Thymus (tissue), 14 donors: ENCODE data around the gene PGBD5. TPM values are rescaled to one million over a fixed set of nuclear protein-coding genes. Genes with fewer than 3 reads are reported as not detected.
A peak's percentile ranks its signal among the peaks of the same experiment; 100 is the strongest.
"Not testable (repeated sequence)": the region's sequence is repeated elsewhere in the genome, so short reads cannot be mapped to it uniquely, and the experiment has no call there.

Experiments
- DNase-seq, 9 donors: peaks; one replicate each; pipeline ENCODE4 v3.0.0-alpha.2; 2013; ENCODE audit warnings: low spot score in 9 of 9, low read depth in 6 of 9, missing footprints in 1 of 9
- H3K27ac ChIP-seq, 2 donors: one replicate each; pipeline ENCODE4 v1.5.1; 2013; ENCODE audit warnings: control low read depth in 1 of 2, low read depth in 1 of 2, low read length in 1 of 2, mild to moderate bottlenecking in 1 of 2, moderate library complexity in 1 of 2
- H3K27me3 ChIP-seq, 2 donors: one replicate each; pipeline ENCODE4 v1.5.1; 2013; ENCODE audit warnings: low read length in 1 of 2; ENCODE audit not compliant: control insufficient read depth in 2 of 2, insufficient read depth in 1 of 2
- H3K36me3 ChIP-seq, 2 donors: one replicate each; pipeline ENCODE4 v1.5.1; 2013; ENCODE audit warnings: low read length in 1 of 2, mild to moderate bottlenecking in 1 of 2, moderate library complexity in 1 of 2; ENCODE audit not compliant: control insufficient read depth in 2 of 2, insufficient read depth in 2 of 2
- H3K4me1 ChIP-seq, 2 donors: one replicate each; pipeline ENCODE4 v1.5.1; 2013; ENCODE audit warnings: low read length in 2 of 2; ENCODE audit not compliant: control insufficient read depth in 2 of 2, insufficient read depth in 2 of 2
- H3K4me3 ChIP-seq, 2 donors: one replicate each; pipeline ENCODE4 v1.5.1; 2013; ENCODE audit warnings: low read length in 2 of 2, control low read depth in 1 of 2, mild to moderate bottlenecking in 1 of 2
- H3K9me3 ChIP-seq, 2 donors: one replicate each; pipeline ENCODE4 v1.5.1; 2013; ENCODE audit warnings: low read length in 1 of 2, mild to moderate bottlenecking in 1 of 2; ENCODE audit not compliant: control insufficient read depth in 2 of 2, insufficient read depth in 1 of 2
- WGBS: extraction: QIAGEN DNeasy Blood & Tissue Kit; methylation state at CpG from one replicate; pipeline ENCODE4 v1.1.7; 2013; 5-methylcytosine and 5-hydroxymethylcytosine counted together
- long read RNA-seq, 10 donors: transcript quantifications; one replicate each; lab custom pipeline, GENCODE V29; 2026
- polyA plus RNA-seq: library from polyadenylated mRNA; stranded (reverse); fragments of 200-250 nt; gene quantifications from one replicate; pipeline ENCODE4 v1.2.3, GENCODE V29; 2013
- total RNA-seq: library from RNA; stranded (reverse); fragments of 120-200 nt; gene quantifications from one replicate; pipeline ENCODE4 v1.2.4, GENCODE V29; 2013
- donor health status: healthy.

PGBD5 gene
- total RNA-seq (2.1 TPM), polyA plus RNA-seq (4.4 TPM)
- long read RNA-seq, donor 1: 0 reads
- long read RNA-seq, donor 2, full-length matches to known transcripts: 1 of 1 reads
- long read RNA-seq, donor 2, partial matches to known transcripts: 0 of 1 reads
- long read RNA-seq, donor 2, other reads (novel, unspliced or antisense): 0 of 1 reads
- long read RNA-seq, donor 3: 0 reads
- long read RNA-seq, donor 4, full-length matches to known transcripts: 1 of 1 reads
- long read RNA-seq, donor 4, partial matches to known transcripts: 0 of 1 reads
- long read RNA-seq, donor 4, other reads (novel, unspliced or antisense): 0 of 1 reads
- long read RNA-seq, donor 5, full-length matches to known transcripts: 2 of 2 reads
- long read RNA-seq, donor 5, partial matches to known transcripts: 0 of 2 reads
- long read RNA-seq, donor 5, other reads (novel, unspliced or antisense): 0 of 2 reads
- long read RNA-seq, donor 6, full-length matches to known transcripts: 1 of 1 reads
- long read RNA-seq, donor 6, partial matches to known transcripts: 0 of 1 reads
- long read RNA-seq, donor 6, other reads (novel, unspliced or antisense): 0 of 1 reads
- long read RNA-seq, donor 7: 0 reads
- long read RNA-seq, donor 8: 0 reads
- long read RNA-seq, donor 9: 0 reads
- long read RNA-seq, donor 10, full-length matches to known transcripts: 1 of 1 reads
- long read RNA-seq, donor 10, partial matches to known transcripts: 0 of 1 reads
- long read RNA-seq, donor 10, other reads (novel, unspliced or antisense): 0 of 1 reads

- Histone ChIP-seq H3K4me3 (peak within 1 kb of the TSS; percentile 16 to 56), H3K27me3 (peaks cover 54 to 73% of the 10 kb centered on the region in 2 donors), H3K27ac (no peak within 1 kb of the TSS), H3K9me3 (no peaks in the 10 kb centered on the region), H3K4me1 (peaks cover 9 to 10% of the 10 kb centered on the region in 2 donors), H3K36me3 (no peaks in the 10 kb centered on the region)
- DNase-seq: peak; percentile 9 to 79 (median 60)
- 2% methylated on average over 92 of the region's 93 CpGs for whole genome bisulfite sequencing
Observed at GRCh38 chr1:230426246-230427093, at the start of gene PGBD5. Gene PGBD5 (minus strand): TSS chr1:230426332. CDS start chr1:230425928, 404 bp downstream.

- not testable (repeated sequence) for H3K4me1 ChIP-seq, H3K27ac ChIP-seq, H3K36me3 ChIP-seq, DNase-seq, H3K9me3 ChIP-seq, H3K27me3 ChIP-seq, H3K4me3 ChIP-seq
- WGBS: 60% methylated on average over 5 of the region's 5 CpGs
Observed at GRCh38 chr1:230474924-230475323, 48.8 kb upstream of the PGBD5 start.

- DNase-seq, H3K27ac ChIP-seq, H3K9me3 ChIP-seq, H3K27me3 ChIP-seq, H3K36me3 ChIP-seq, H3K4me3 ChIP-seq, H3K4me1 ChIP-seq: not testable (repeated sequence)
- WGBS: 100% methylated on average over 1 of the region's 1 CpG
Observed at GRCh38 chr1:230470750-230471149, 44.6 kb upstream of the PGBD5 start.

- H3K4me1 ChIP-seq: no peaks in the 10 kb centered on the region
- no peak overlapping the region for H3K4me3 ChIP-seq
Observed at GRCh38 chr1:230469271-230469670, 43.1 kb upstream of the PGBD5 start.

GRCh38 chr1:230465691-230466090, 39.6 kb upstream of the PGBD5 start:
- WGBS: 76% methylated on average over 1 of the region's 1 CpG
- no peaks in the 10 kb centered on the region for H3K27me3 ChIP-seq
- H3K4me3 ChIP-seq: no peak overlapping the region
- no peak for DNase-seq
- H3K9me3 ChIP-seq: no peaks in the 10 kb centered on the region
- no peaks in the 10 kb centered on the region for H3K4me1 ChIP-seq
- no peaks in the 10 kb centered on the region for H3K36me3 ChIP-seq
- H3K27ac ChIP-seq: no peak overlapping the region

More at GRCh38 chr1:230469271-230469670, 43.1 kb upstream of the PGBD5 start:
- DNase-seq: no peak
- Histone ChIP-seq H3K36me3 (no peaks in the 10 kb centered on the region), H3K27me3 (no peaks in the 10 kb centered on the region), H3K9me3 (no peaks in the 10 kb centered on the region), H3K27ac (no peak overlapping the region)

- H3K27ac ChIP-seq: no peak overlapping the region
- no peaks in the 10 kb centered on the region for H3K9me3 ChIP-seq
- 81% methylated on average over 4 of the region's 4 CpGs for WGBS
- H3K27me3 ChIP-seq: no peaks in the 10 kb centered on the region
- DNase-seq: no peak
- H3K4me1 ChIP-seq: no peaks in the 10 kb centered on the region
- no peak overlapping the region for H3K4me3 ChIP-seq
- H3K36me3 ChIP-seq: no peaks in the 10 kb centered on the region
Observed at GRCh38 chr1:230464671-230465070, 38.5 kb upstream of the PGBD5 start.

GRCh38 chr1:230463760-230464159, 37.6 kb upstream of the PGBD5 start:
- 92% methylated on average over 5 of the region's 5 CpGs for WGBS
- no peak overlapping the region for H3K27ac ChIP-seq
- no peaks in the 10 kb centered on the region for H3K36me3 ChIP-seq
- H3K4me1 ChIP-seq: no peaks in the 10 kb centered on the region
- H3K9me3 ChIP-seq: no peaks in the 10 kb centered on the region
- H3K27me3 ChIP-seq: no peaks in the 10 kb centered on the region
- no peak overlapping the region for H3K4me3 ChIP-seq
- no peak for DNase-seq

GRCh38 chr1:230463326-230463725, 37.2 kb upstream of the PGBD5 start:
- no peak for DNase-seq
- H3K4me1 ChIP-seq: no peaks in the 10 kb centered on the region
- WGBS: 98% methylated on average over 2 of the region's 2 CpGs
- no peaks in the 10 kb centered on the region for H3K27me3 ChIP-seq
- H3K36me3 ChIP-seq: no peaks in the 10 kb centered on the region
- H3K4me3 ChIP-seq: no peak overlapping the region
- no peaks in the 10 kb centered on the region for H3K9me3 ChIP-seq
- H3K27ac ChIP-seq: no peak overlapping the region
